Tibial artery (tissue), 4 donors: Measurements from ENCODE around the gene NLGN4Y.
A peak's percentile ranks its signal among the peaks of the same experiment; 100 is the strongest.

Experiments
- DNase-seq, 2 donors: peaks; one replicate each; pipeline ENCODE4 v3.0.0-alpha.2; 2019
- H3K27ac ChIP-seq, 2 donors: fragments of 200-600 bp; sonication (generic) in 1 of 2; 1 replicate in 1 of 2; 2 replicates in 1 of 2; pipeline ENCODE4 v1.5.1; 2018 to 2019; ENCODE audit warnings: mild to moderate bottlenecking in 1 of 2
- H3K27me3 ChIP-seq, 2 donors: fragments of 200-600 bp; sonication (generic) in 1 of 2; one replicate each; pipeline versions ENCODE4 v1.5.1 to v1.6.0; 2016 to 2019
- H3K36me3 ChIP-seq, 3 donors: fragments of 200-600 bp; sonication (generic) in 2 of 3; one replicate each; pipeline ENCODE4 v1.5.1; 2016 to 2019; ENCODE audit warnings: mild to moderate bottlenecking in 2 of 3
- H3K4me1 ChIP-seq, 4 donors: fragments of 200-600 bp; sonication (generic) in 2 of 4; 1 replicate in 3 of 4; 2 replicates in 1 of 4; pipeline ENCODE4 v1.5.1; 2016 to 2019
- H3K4me3 ChIP-seq, 2 donors: fragments of 200-600 bp; sonication (generic) in 1 of 2; 1 replicate in 1 of 2; 2 replicates in 1 of 2; pipeline ENCODE4 v1.5.1; 2018 to 2019; ENCODE audit warnings: mild to moderate bottlenecking in 2 of 2
- H3K9me3 ChIP-seq, 3 donors: fragments of 200-600 bp; sonication (generic) in 1 of 3; one replicate each; pipeline ENCODE4 v1.5.1; 2016 to 2019
- CTCF ChIP-seq, 2 experiments: fragments of 200-600 bp in 1 of 2; fragments of 450-650 bp in 1 of 2; IDR thresholded peaks; one replicate each; pipeline ENCODE4 v1.5.1; 2017 to 2019; ENCODE audit warnings: antibody characterized with exemption in 2 of 2, mild to moderate bottlenecking in 1 of 2, moderate library complexity in 1 of 2
- intact Hi-C: fragments of 100-400 bp; cut with DNase I; formaldehyde crosslinking; loops from one replicate; pipeline ENCODE4 v1.15.0; 2023; ENCODE audit warnings: low total_unique reads

The NLGN4Y gene

DNA sequence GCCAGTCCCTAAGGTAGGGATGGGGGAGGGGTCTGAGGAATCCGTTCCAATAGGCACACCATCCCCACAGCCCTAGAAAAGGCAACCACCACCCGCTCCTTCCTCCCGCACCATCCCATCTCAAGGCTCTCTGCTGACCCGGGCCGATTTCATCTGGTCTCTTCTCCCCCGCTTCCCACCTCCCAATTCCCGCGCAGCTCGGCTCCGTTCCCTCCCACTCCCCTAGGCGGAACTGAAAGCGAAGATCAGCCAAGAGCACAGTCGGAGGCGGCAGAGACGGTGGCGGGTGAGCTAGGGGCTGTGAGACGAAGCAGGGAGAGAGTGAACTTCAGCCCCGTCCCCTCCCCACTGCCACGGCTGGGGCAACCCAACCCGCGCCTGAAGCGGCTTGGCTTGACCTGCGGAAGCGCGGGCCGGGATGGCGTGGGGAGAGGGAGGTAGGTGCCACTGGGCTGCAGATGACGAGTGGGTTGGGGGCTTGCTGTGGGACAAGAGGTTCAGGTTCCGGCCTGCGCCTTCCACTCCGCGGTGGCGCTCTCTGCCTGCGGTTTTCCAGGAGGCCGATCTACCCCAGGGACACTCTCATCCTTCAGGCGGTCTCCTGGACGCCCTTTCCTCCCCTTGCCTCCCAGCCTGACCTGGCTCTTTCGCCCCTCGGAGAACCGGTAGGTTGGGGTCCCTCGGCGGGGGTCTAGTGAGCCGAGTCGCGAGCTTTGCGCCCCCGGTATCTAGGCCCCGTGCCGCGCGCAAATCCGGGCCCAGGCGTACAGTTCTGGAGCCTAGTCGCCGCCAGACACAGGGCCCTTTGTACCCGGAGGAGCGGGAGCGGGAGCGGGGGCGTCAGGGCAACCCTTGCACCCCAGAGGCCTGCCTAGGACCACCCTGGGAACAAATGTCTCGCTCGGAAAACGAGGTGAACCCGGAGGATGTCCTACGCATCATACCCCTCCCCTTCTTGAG, at the start of gene NLGN4Y:
TSS of gene NLGN4Y (plus strand) at position 258 of the 960 bp plus-strand sequence. CDS start 97,591 bp downstream, outside the sequence.
- Histone ChIP-seq H3K4me3 (peak within 1 kb of the TSS; percentile 52 to 57), H3K9me3 (no peaks in the 10 kb centered on the region), H3K27me3 (no peaks in the 10 kb centered on the region), H3K36me3 (no peaks in the 10 kb centered on the region), H3K4me1 (no peaks in the 10 kb centered on the region), H3K27ac (peak within 1 kb of the TSS; percentile 45 to 52)
- no peak for TF ChIP-seq CTCF (IDR thresholded peaks at IDR 0.05)
- intact Hi-C loops = no loop called here
- no peak for DNase-seq

DNA sequence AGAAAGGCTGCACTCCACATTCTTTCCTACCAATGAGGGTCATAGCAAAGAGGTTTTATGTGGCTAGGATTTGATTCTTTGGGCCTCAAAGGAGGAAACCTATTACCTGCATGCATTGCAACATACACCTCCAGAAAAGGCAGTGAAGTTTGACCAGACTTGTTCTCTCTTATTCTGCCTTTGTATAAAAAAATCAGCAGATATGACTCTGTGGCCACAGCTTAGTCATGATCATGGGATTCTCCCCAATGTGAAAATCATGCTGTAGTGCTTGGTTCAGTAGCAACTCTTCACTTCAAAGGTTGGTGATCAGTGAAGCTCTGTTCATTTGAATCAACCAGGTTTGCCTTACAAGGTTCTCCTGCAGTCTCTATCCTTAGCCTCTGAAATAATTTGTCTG, 38.4 kb upstream of the NLGN4Y start:
- TF ChIP-seq CTCF (IDR thresholded peaks at IDR 0.05) = no peak
- DNase-seq = no peak
- intact Hi-C loops = no loop called here
- Histone ChIP-seq H3K27me3 (no peaks in the 10 kb centered on the region), H3K36me3 (no peaks in the 10 kb centered on the region), H3K4me1 (no peaks in the 10 kb centered on the region), H3K27ac (no peak overlapping the region), H3K9me3 (no peaks in the 10 kb centered on the region), H3K4me3 (no peak overlapping the region)

DNA sequence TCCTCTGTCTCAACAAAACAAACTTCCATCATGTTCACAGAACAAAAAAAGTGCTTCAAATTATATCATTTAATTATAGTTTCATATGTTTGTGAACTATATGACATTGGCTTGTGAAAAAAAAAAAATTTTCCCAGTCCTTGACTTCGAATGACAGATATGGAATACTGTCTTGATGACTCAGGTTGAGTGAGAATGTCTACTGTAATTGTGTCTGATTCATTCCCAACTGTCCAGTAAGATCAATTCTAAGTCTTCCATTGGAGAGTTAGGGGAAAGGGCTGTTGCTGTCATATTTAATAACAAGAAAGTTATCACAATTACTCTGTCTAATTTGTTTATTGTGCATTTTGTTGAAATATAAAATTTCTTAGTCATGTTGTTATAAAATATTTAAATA, 34.1 kb upstream of the NLGN4Y start:
- H3K4me3 ChIP-seq = no peak overlapping the region
- no peak for TF ChIP-seq CTCF (IDR thresholded peaks at IDR 0.05)
- no peak overlapping the region for H3K27ac ChIP-seq
- H3K4me1 ChIP-seq = no peaks in the 10 kb centered on the region
- no peaks in the 10 kb centered on the region for H3K27me3 ChIP-seq
- H3K9me3 ChIP-seq = no peaks in the 10 kb centered on the region
- intact Hi-C loops = no loop called here
- H3K36me3 ChIP-seq = no peaks in the 10 kb centered on the region
- no peak for DNase-seq

DNA sequence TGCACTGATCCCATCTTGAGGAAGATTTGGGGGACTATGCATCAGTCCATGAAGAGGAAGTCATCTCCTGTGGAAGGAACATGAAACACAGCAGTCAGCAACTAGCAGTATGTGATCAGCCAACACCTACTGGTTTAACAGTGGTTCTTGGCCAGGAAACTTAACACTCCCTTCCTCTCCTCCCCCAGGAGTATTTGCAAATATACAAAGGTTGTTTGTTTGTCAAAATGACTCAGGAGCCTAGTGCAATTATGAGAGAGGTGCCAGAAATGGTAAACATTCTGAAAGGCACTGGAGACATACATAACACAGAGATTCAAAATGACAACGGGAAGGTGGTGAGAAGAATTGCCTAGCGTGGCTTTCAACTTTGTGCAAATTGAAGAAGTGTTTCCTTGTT, 26.3 kb upstream of the NLGN4Y start:
- H3K4me1 ChIP-seq = no peaks in the 10 kb centered on the region
- no peak overlapping the region for H3K4me3 ChIP-seq
- no peaks in the 10 kb centered on the region for H3K36me3 ChIP-seq
- no peaks in the 10 kb centered on the region for H3K9me3 ChIP-seq
- no peak for TF ChIP-seq CTCF (IDR thresholded peaks at IDR 0.05)
- H3K27me3 ChIP-seq = no peaks in the 10 kb centered on the region
- DNase-seq = no peak
- H3K27ac ChIP-seq = no peak overlapping the region
- intact Hi-C loops = no loop called here

DNA sequence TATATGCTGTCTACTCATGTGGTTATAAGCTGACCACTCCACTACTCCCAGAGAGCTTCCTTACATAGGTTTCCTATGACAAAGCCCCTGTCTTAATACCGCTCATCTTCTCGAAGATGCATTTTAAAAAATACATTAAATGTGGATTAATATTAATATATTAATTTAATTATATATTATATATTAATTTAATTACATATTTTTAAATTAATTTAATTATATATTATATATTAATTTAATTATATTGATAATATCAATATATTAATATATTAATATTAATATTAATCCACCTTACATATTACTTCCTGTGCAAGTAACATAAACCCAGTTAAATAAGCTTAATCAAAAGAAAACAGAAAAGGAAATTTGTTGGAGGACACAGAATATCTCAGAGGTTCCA, 19.7 kb upstream of the NLGN4Y start:
- no peaks in the 10 kb centered on the region for H3K27me3 ChIP-seq
- no peaks in the 10 kb centered on the region for H3K4me1 ChIP-seq
- no peak for DNase-seq
- H3K36me3 ChIP-seq = no peaks in the 10 kb centered on the region
- H3K4me3 ChIP-seq = no peak overlapping the region
- no peaks in the 10 kb centered on the region for H3K9me3 ChIP-seq
- TF ChIP-seq CTCF (IDR thresholded peaks at IDR 0.05) = no peak
- no peak overlapping the region for H3K27ac ChIP-seq
- intact Hi-C loops = no loop called here
